ENCODE measurements around the gene IFNL1. TPM values are rescaled to one million over a fixed set of nuclear protein-coding genes. Genes with fewer than 3 reads are reported as not detected.

The IFNL1 gene
- total RNA-seq, 2 experiments from 2014 or later: not detected

- intact Hi-C loops (cut with DNase I, micrococcal nuclease): loop anchor here (1.0 to 10.0 kb wide), 7 partner anchors 49 to 943 kb away; partner anchors contain the start of genes EID2B (in 2 of the 2), MED29 (in 2 of the 2), PAF1 (in 2 of the 2) and AKT2 (in 1 of the 2)
- Mint-ChIP-seq H3K36me3 (ENCODE audit: low read depth) (peaks cover 29% of the 10 kb centered on the region), H3K4me3 (peak within 1 kb of the TSS; percentile 99), H3K27me3 (no peaks in the 10 kb centered on the region), H3K9me3 (no peaks in the 10 kb centered on the region), H3K4me1 (ENCODE audit: low read depth) (peaks cover 77% of the 10 kb centered on the region), H3K27ac (peak within 1 kb of the TSS; percentile 91)
- Histone ChIP-seq H3K9me3 (ENCODE audit: control insufficient read depth in 1 of 2, insufficient read depth in 1 of 2, low read length in 2 of 2) (no peaks in the 10 kb centered on the region), H3K4me1 (ENCODE audit: insufficient read depth, low read length) (peaks cover 64% of the 10 kb centered on the region), H3K27ac (ENCODE audit: low read depth in 1 of 2, low read length in 2 of 2) (peak within 1 kb of the TSS; percentile 65 to 82), H3K36me3 (ENCODE audit: insufficient read depth, low read length) (peaks cover 14% of the 10 kb centered on the region), H3K4me3 (ENCODE audit: low read length) (peak within 1 kb of the TSS; percentile 85), H3K27me3 (ENCODE audit: control insufficient read depth in 1 of 2, insufficient read depth in 2 of 2, low read length in 2 of 2) (no peaks in the 10 kb centered on the region)
- TF ChIP-seq CTCF (IDR thresholded peaks at IDR 0.05): peak; percentile 72
- CTCF ChIA-PET: interaction anchor here (0.6 to 1.9 kb wide), 9 partner anchors 14 to 190 kb away, joined by 3 to 10 read pairs (median 6); partner anchors contain the start of genes MED29, PAF1 and PLEKHG2
- ATAC-seq (ENCODE audit: poor library complexity) (peak; percentile 88), DNase-seq (peak; percentile 98 to 100 (median 99))
- POLR2A ChIA-PET: interaction anchor here (0.7 to 3.4 kb wide), 20 partner anchors 13 to 1921 kb away, joined by 3 to 26 read pairs (median 4); partner anchors contain the start of genes ACTMAP, C19orf47, MED29 and MRPS12
Measured at GRCh38 chr19:39341719-39342604, 45.8 kb downstream of the IFNL1 start, which contains the start of gene SAMD4B. Gene SAMD4B, plus strand, starts transcription at chr19:39342421. Its CDS starts 14,473 bp downstream, at chr19:39356894.

- H3K36me3 Mint-ChIP-seq (ENCODE audit: low read depth): peaks cover 37% of the 10 kb centered on the region
- peaks cover 14% of the 10 kb centered on the region for H3K36me3 ChIP-seq (ENCODE audit: insufficient read depth, low read length)
- peaks cover 77% of the 10 kb centered on the region for H3K4me1 Mint-ChIP-seq (ENCODE audit: low read depth)
- intact Hi-C loops (cut with DNase I, micrococcal nuclease): loop anchor here (1.0 to 10.0 kb wide), 5 partner anchors 49 to 942 kb away; partner anchors contain the start of genes EID2B (in 2 of the 2), AKT2 (in 1 of the 2), MED29 (in 1 of the 2) and PAF1 (in 1 of the 2)
- peak overlapping the region; percentile 88 for H3K4me3 Mint-ChIP-seq
- no peaks in the 10 kb centered on the region for H3K27me3 ChIP-seq (ENCODE audit: control insufficient read depth in 1 of 2, insufficient read depth in 2 of 2, low read length in 2 of 2)
- no peaks in the 10 kb centered on the region for H3K27me3 Mint-ChIP-seq
- DNase-seq (peak in 1 of 14 experiments; percentile 34), ATAC-seq (ENCODE audit: poor library complexity) (no peak)
- H3K4me1 ChIP-seq (ENCODE audit: insufficient read depth, low read length): peaks cover 57% of the 10 kb centered on the region
- peak overlapping the region; percentile 27 to 60 for H3K27ac ChIP-seq (ENCODE audit: low read depth in 1 of 2, low read length in 2 of 2)
- H3K4me3 ChIP-seq (ENCODE audit: low read length): peak overlapping the region; percentile 83
- POLR2A ChIA-PET: interaction anchor here (0.6 to 3.4 kb wide), 20 partner anchors 14 to 1921 kb away, joined by 3 to 26 read pairs (median 4); partner anchors contain the start of genes ACTMAP, C19orf47, MED29 and MRPS12
- H3K9me3 Mint-ChIP-seq: no peaks in the 10 kb centered on the region
- H3K27ac Mint-ChIP-seq: peak overlapping the region; percentile 74
- TF ChIP-seq CTCF (IDR thresholded peaks at IDR 0.05): no peak
- CTCF ChIA-PET: interaction anchor here (0.8 to 1.9 kb wide), 8 partner anchors 15 to 189 kb away, joined by 3 to 10 read pairs (median 6); partner anchors contain the start of genes MED29, PAF1 and PLEKHG2
- H3K9me3 ChIP-seq (ENCODE audit: control insufficient read depth in 1 of 2, insufficient read depth in 1 of 2, low read length in 2 of 2): no peaks in the 10 kb centered on the region
Measured at GRCh38 chr19:39342647-39343305, 46.6 kb downstream of the IFNL1 start.

- H3K4me3 Mint-ChIP-seq: peak overlapping the region; percentile 69
- H3K27ac ChIP-seq (ENCODE audit: low read depth in 1 of 2, low read length in 2 of 2): no peak overlapping the region
- no peak overlapping the region for H3K4me3 ChIP-seq (ENCODE audit: low read length)
- H3K9me3 ChIP-seq (ENCODE audit: control insufficient read depth in 1 of 2, insufficient read depth in 1 of 2, low read length in 2 of 2): no peaks in the 10 kb centered on the region
- peaks cover 20% of the 10 kb centered on the region for H3K36me3 ChIP-seq (ENCODE audit: insufficient read depth, low read length)
- H3K27ac Mint-ChIP-seq: peak overlapping the region; percentile 74
- ATAC-seq (ENCODE audit: poor library complexity): no peak
- H3K36me3 Mint-ChIP-seq (ENCODE audit: low read depth): peaks cover 62% of the 10 kb centered on the region
- H3K4me1 ChIP-seq (ENCODE audit: insufficient read depth, low read length): peaks cover 41% of the 10 kb centered on the region
- CTCF ChIA-PET: interaction anchor here (0.9 to 1.3 kb wide), 3 partner anchors 52 to 224 kb away, joined by 3 to 4 read pairs (median 3); partner anchors contain the start of gene ZFP36
- no peaks in the 10 kb centered on the region for H3K27me3 ChIP-seq (ENCODE audit: control insufficient read depth in 1 of 2, insufficient read depth in 2 of 2, low read length in 2 of 2)
- H3K9me3 Mint-ChIP-seq: no peaks in the 10 kb centered on the region
- peaks cover 75% of the 10 kb centered on the region for H3K4me1 Mint-ChIP-seq (ENCODE audit: low read depth)
- intact Hi-C loops (cut with DNase I, micrococcal nuclease): loop anchor here (10.0 kb wide), 2 partner anchors 189 to 939 kb away; partner anchors contain the start of genes AKT2 (in 1 of the 2) and EID2B (in 1 of the 2)
- POLR2A ChIA-PET: interaction anchor here (1.2 to 1.3 kb wide), 3 partner anchors 10 to 58 kb away, joined by 3 read pairs; partner anchors contain the start of genes GMFG and PAF1
- DNase-seq: no peak
- no peaks in the 10 kb centered on the region for H3K27me3 Mint-ChIP-seq
- no peak for TF ChIP-seq CTCF (IDR thresholded peaks at IDR 0.05)
Measured at GRCh38 chr19:39345956-39346355, 49.7 kb downstream of the IFNL1 start.

Measured in CD4-positive, alpha-beta T cell (primary cell).